Kidney (tissue), 14 donors: ENCODE data around the gene MYRIP. TPM values are rescaled to one million over a fixed set of nuclear protein-coding genes. Genes with fewer than 3 reads are reported as not detected.
"Not testable (repeated sequence)": the region's sequence is repeated elsewhere in the genome, so short reads cannot be mapped to it uniquely, and the experiment has no call there.

Experiments
- DNase-seq, 5 donors: peaks; one replicate each; pipeline ENCODE4 v3.0.0-alpha.2; 2013 to 2020
- FAIRE-seq: peaks from 2 replicates; lab custom pipeline; 2012; peaks lifted over from hg19 to GRCh38; lab: Jason Lieb, UNC
- H3K27ac ChIP-seq, 2 donors: one replicate each; pipeline ENCODE4 v1.7.0; 2013; ENCODE audit warnings: low read depth in 2 of 2, low read length in 2 of 2, inconsistent platforms in 1 of 2
- H3K27me3 ChIP-seq: one replicate; pipeline ENCODE4 v1.7.1; 2013; ENCODE audit warnings: low read length, inconsistent platforms; ENCODE audit not compliant: control insufficient read depth, insufficient read depth
- H3K36me3 ChIP-seq, 3 donors: one replicate each; pipeline versions ENCODE4 v1.7.0 to v1.7.1; 2013; ENCODE audit warnings: low read length in 3 of 3, control low read depth in 1 of 3, inconsistent platforms in 1 of 3; ENCODE audit not compliant: insufficient read depth in 3 of 3, control insufficient read depth in 2 of 3
- H3K4me1 ChIP-seq, 3 donors: one replicate each; pipeline versions ENCODE4 v1.7.0 to v1.7.1; 2013; ENCODE audit warnings: low read length in 3 of 3, inconsistent platforms in 1 of 3, low read depth in 1 of 3; ENCODE audit not compliant: control insufficient read depth in 2 of 3, insufficient read depth in 2 of 3
- H3K4me3 ChIP-seq, 3 donors: one replicate each; pipeline versions ENCODE4 v1.7.0 to v1.8.1; 2013; ENCODE audit warnings: low read length in 3 of 3, control low read depth in 1 of 3, inconsistent platforms in 1 of 3
- H3K9ac ChIP-seq, 3 donors: one replicate each; pipeline versions ENCODE4 v1.7.0 to v1.7.1; 2013; ENCODE audit warnings: low read length in 3 of 3, control low read depth in 1 of 3, inconsistent platforms in 1 of 3
- H3K9me3 ChIP-seq, 3 donors: one replicate each; pipeline versions ENCODE4 v1.7.0 to v1.7.1; 2013; ENCODE audit warnings: low read length in 3 of 3, control low read depth in 1 of 3, inconsistent platforms in 1 of 3; ENCODE audit not compliant: control insufficient read depth in 2 of 3, insufficient read depth in 1 of 3
- CTCF ChIP-seq: IDR thresholded peaks from 3 replicates; pipeline ENCODE4 v1.5.1; 2012; ENCODE audit warnings: mild to moderate bottlenecking, moderate library complexity, borderline replicate concordance; ENCODE audit not compliant: insufficient read depth; ENCODE audit errors: extremely low read depth
- intact Hi-C: fragments of 100-400 bp; cut with DNase I; formaldehyde crosslinking; loops from one replicate; pipeline ENCODE4 v1.11.1; 2022
- polyA plus RNA-seq: library from polyadenylated mRNA; stranded (reverse); fragments of 350-450 nt; fragmentation: Illumina TruSeq; extraction: RNeasy Lipid Tissue Mini Kit (QIAGEN cat#74804); gene quantifications from one replicate; pipeline ENCODE4 v1.2.3, GENCODE V29; 2014; ENCODE audit warnings: low read depth, low replicate concordance; ENCODE audit not compliant: insufficient read depth
- total RNA-seq: library from RNA; stranded (reverse); fragmentation: NEBNext Ultra II Directional; extraction: Animal tissue kit (Norgen Biotek cat#: 25700); gene quantifications from one replicate; pipeline ENCODE4 v1.2.1, GENCODE V29; 2021
- donor health status: control.
- donor health status: control.
- donor health status: control.
- donor health status: control.
- donor health status: control.
- donor health status: DM: yes; HTN: yes; CAD: no.
- donor health status: Normal renal cell carcinoma (clear cell type).

The MYRIP gene
- total and polyA plus RNA-seq, 2 donors from 2014 or later = 0.92 to 6.6 TPM

GRCh38 chr3:39763390-39763789 lies 46.0 kb upstream of the MYRIP start:
- Histone ChIP-seq H3K4me1 (no peaks in the 10 kb centered on the region), H3K27ac (no peak overlapping the region), H3K27me3 (no peaks in the 10 kb centered on the region), H3K4me3 (no peak overlapping the region), H3K9ac (no peak overlapping the region), H3K36me3 (no peaks in the 10 kb centered on the region), H3K9me3 (no peaks in the 10 kb centered on the region)
- TF ChIP-seq CTCF = no peak
- intact Hi-C loops = no loop called here
- DNase-seq (no peak), FAIRE-seq (no peak)

DNA sequence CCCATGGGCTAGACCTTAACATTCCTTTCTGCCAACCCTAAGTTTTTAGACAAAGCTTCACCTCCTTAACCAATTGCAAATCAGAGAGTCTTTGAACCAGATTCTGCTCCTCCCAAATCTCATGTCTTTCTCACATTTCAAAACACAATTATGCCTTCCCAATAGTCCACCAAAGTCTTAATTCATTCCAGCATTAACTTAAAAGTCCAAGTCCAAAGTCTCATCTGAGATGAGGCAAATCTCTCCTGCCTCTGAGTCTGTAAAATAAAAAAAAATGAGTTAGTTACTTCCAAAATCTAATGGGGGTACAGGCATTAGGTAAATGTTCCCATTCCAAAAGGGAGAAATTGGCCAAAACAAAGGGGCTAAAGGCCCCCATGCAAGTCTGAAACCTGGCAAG lies 43.8 kb upstream of the MYRIP start:
- H3K27me3 ChIP-seq = no peaks in the 10 kb centered on the region
- no peak for DNase-seq
- H3K36me3 ChIP-seq = no peaks in the 10 kb centered on the region
- no peak for TF ChIP-seq CTCF
- H3K4me3 ChIP-seq = no peak overlapping the region
- H3K9me3 ChIP-seq = no peaks in the 10 kb centered on the region
- no peak overlapping the region for H3K27ac ChIP-seq
- H3K4me1 ChIP-seq = no peaks in the 10 kb centered on the region
- H3K9ac ChIP-seq = no peak overlapping the region
- intact Hi-C loops = no loop called here
- FAIRE-seq = no peak

GRCh38 chr3:39766433-39766832 lies 43.0 kb upstream of the MYRIP start:
- FAIRE-seq (no peak), DNase-seq (no peak)
- H3K27me3 ChIP-seq = no peaks in the 10 kb centered on the region
- H3K4me3 ChIP-seq = no peak overlapping the region
- H3K9me3 ChIP-seq = no peaks in the 10 kb centered on the region
- H3K4me1 ChIP-seq = no peaks in the 10 kb centered on the region
- intact Hi-C loops = no loop called here
- TF ChIP-seq CTCF = no peak
- no peak overlapping the region for H3K27ac ChIP-seq
- no peaks in the 10 kb centered on the region for H3K36me3 ChIP-seq
- no peak overlapping the region for H3K9ac ChIP-seq

- H3K27ac ChIP-seq, H3K4me1 ChIP-seq, H3K27me3 ChIP-seq, H3K9ac ChIP-seq, H3K36me3 ChIP-seq, FAIRE-seq, H3K4me3 ChIP-seq, H3K9me3 ChIP-seq, intact Hi-C loops, DNase-seq: not testable (repeated sequence)
Measured at GRCh38 chr3:39766909-39767308, 42.5 kb upstream of the MYRIP start.

DNA sequence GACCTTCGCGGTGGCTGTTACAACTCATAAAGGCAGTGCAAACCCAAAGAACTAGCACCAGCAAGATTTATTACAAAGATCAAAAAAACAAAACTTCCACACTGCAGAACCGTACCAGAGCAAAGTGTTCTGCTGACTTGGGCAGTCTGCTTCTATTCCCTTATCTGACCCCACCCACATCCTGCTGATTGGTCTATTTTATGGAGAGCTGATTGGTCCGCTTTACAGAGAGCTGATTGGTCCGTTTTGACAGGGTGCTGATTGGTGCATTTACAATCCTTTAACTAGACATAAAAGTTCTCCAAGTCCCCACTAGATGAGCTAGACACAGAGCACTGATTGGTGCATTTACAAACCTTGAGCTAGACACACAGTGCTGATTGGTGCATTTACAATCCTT lies 31.2 kb upstream of the MYRIP start:
- H3K9ac ChIP-seq, FAIRE-seq, H3K36me3 ChIP-seq, DNase-seq, H3K27ac ChIP-seq, H3K9me3 ChIP-seq, intact Hi-C loops, H3K4me3 ChIP-seq, H3K4me1 ChIP-seq, H3K27me3 ChIP-seq: not testable (repeated sequence)
